Smooth muscle cell (in vitro differentiated cells): ENCODE results near the gene CRCP. TPM values are rescaled to one million over a fixed set of nuclear protein-coding genes. Genes with fewer than 3 reads are reported as not detected.
A peak's percentile ranks its signal among the peaks of the same experiment; 100 is the strongest.

Source experiments
- DNase-seq: peaks from one replicate; lab custom pipeline; 2025; ENCODE audit not compliant: unreplicated experiment; lab: John Stamatoyannopoulos, UW
- H2AFZ ChIP-seq: fragments of 200-600 bp; sonication (generic); 2 replicates; pipeline ENCODE4 v1.6.0; 2016; ENCODE audit warnings: antibody characterized with exemption, low read depth, mild to moderate bottlenecking
- H3F3A ChIP-seq: fragments of 200-600 bp; sonication (generic); 2 replicates; pipeline ENCODE4 v1.6.0; 2017; ENCODE audit warnings: antibody characterized with exemption, low read depth
- H3K27ac ChIP-seq: fragments of 200-600 bp; sonication (generic); 2 replicates; pipeline ENCODE4 v1.5.1; 2016; ENCODE audit warnings: low read depth, mild to moderate bottlenecking
- H3K27me3 ChIP-seq: fragments of 200-600 bp; sonication (generic); 2 replicates; pipeline ENCODE4 v1.6.1; 2016; ENCODE audit warnings: low read depth, mild to moderate bottlenecking
- H3K36me3 ChIP-seq: fragments of 200-600 bp; sonication (generic); 2 replicates; pipeline ENCODE4 v1.5.1; 2016; ENCODE audit warnings: low read depth
- H3K4me1 ChIP-seq: fragments of 200-600 bp; sonication (generic); 2 replicates; pipeline ENCODE4 v1.5.1; 2016; ENCODE audit warnings: low read depth
- H3K4me2 ChIP-seq: fragments of 200-600 bp; sonication (generic); 2 replicates; pipeline ENCODE4 v1.6.0; 2016; ENCODE audit warnings: mild to moderate bottlenecking
- H3K4me3 ChIP-seq: fragments of 200-600 bp; sonication (generic); 2 replicates; pipeline ENCODE4 v1.5.1; 2016; ENCODE audit warnings: mild to moderate bottlenecking
- H3K79me2 ChIP-seq: fragments of 200-600 bp; sonication (generic); 2 replicates; pipeline ENCODE4 v1.6.0; 2016; ENCODE audit warnings: low read depth, mild to moderate bottlenecking
- H3K9ac ChIP-seq: fragments of 200-600 bp; sonication (generic); 2 replicates; pipeline ENCODE4 v1.6.0; 2016; ENCODE audit warnings: low read depth
- H3K9me3 ChIP-seq: fragments of 200-600 bp; sonication (generic); replicated peaks from 2 replicates; pipeline ENCODE4 v1.5.1; 2016; ENCODE audit warnings: low read depth
- H4K20me1 ChIP-seq: fragments of 200-600 bp; sonication (generic); 2 replicates; pipeline ENCODE4 v1.6.0; 2016; ENCODE audit warnings: low read depth
- CTCF ChIP-seq: fragments of 200-600 bp; sonication (generic); IDR thresholded peaks from 2 replicates; pipeline ENCODE4 v1.5.1; 2017; ENCODE audit warnings: borderline replicate concordance, mild to moderate bottlenecking, antibody characterized with exemption; ENCODE audit not compliant: insufficient read depth, poor library complexity, severe bottlenecking
- WGBS: methylation state at CpG from one replicate; pipeline ENCODE4 v1.1.7; 2016; ENCODE audit warnings: low lambda C conversion rate; 5-methylcytosine and 5-hydroxymethylcytosine counted together
- polyA plus RNA-seq: library from polyadenylated mRNA; unstranded; fragments of >200 nt; fragmentation: Nextera tagmentation; extraction: Ambion mirVana; gene quantifications from 2 replicates; pipeline ENCODE4 v1.2.1, GENCODE V29; 2016
- total RNA-seq: library from RNA; depleted of rRNA; stranded (reverse); fragments of >200 nt; gene quantifications from 2 replicates; pipeline ENCODE4 v1.2.3, GENCODE V29; 2014

The CRCP gene
- total and polyA plus RNA-seq, 2 experiments from 2014 or later = 13.6 to 13.7 TPM

- no peak for DNase-seq
- no peaks in the 10 kb centered on the region for H3K79me2 ChIP-seq
- no peak overlapping the region for H3K4me2 ChIP-seq
- WGBS = 96% methylated on average over 6 of the region's 8 CpGs
- no peak overlapping the region for H2AFZ ChIP-seq
- H3K9me3 ChIP-seq = no peaks in the 10 kb centered on the region
- H3K27ac ChIP-seq = no peak overlapping the region
- no peaks in the 10 kb centered on the region for H3K27me3 ChIP-seq
- H3K4me1 ChIP-seq = no peaks in the 10 kb centered on the region
- no peak overlapping the region for H3K4me3 ChIP-seq
- no peaks in the 10 kb centered on the region for H4K20me1 ChIP-seq
- H3K36me3 ChIP-seq = no peaks in the 10 kb centered on the region
- H3F3A ChIP-seq = no peaks in the 10 kb centered on the region
- TF ChIP-seq CTCF = no peak
- no peak overlapping the region for H3K9ac ChIP-seq
Measured at GRCh38 chr7:66185680-66186187, 71.1 kb downstream of the CRCP start.

GRCh38 chr7:66186991-66187390 is 72.3 kb downstream of the CRCP start:
- Histone ChIP-seq H3K4me3 (no peak overlapping the region), H3K4me1 (no peaks in the 10 kb centered on the region), H3K27me3 (no peaks in the 10 kb centered on the region), H3K4me2 (no peak overlapping the region), H3K79me2 (no peaks in the 10 kb centered on the region), H4K20me1 (no peaks in the 10 kb centered on the region), H3K27ac (peak overlapping the region; percentile 65), H3F3A (no peaks in the 10 kb centered on the region), H2AFZ (no peak overlapping the region), H3K36me3 (no peaks in the 10 kb centered on the region), H3K9me3 (no peaks in the 10 kb centered on the region), H3K9ac (no peak overlapping the region)
- no peak for DNase-seq
- 90% methylated on average over 4 of the region's 4 CpGs for WGBS
- TF ChIP-seq CTCF = no peak

- no peak overlapping the region for H2AFZ ChIP-seq
- H4K20me1 ChIP-seq = no peaks in the 10 kb centered on the region
- no peaks in the 10 kb centered on the region for H3K36me3 ChIP-seq
- peak; percentile 13 for DNase-seq
- no peak overlapping the region for H3K9ac ChIP-seq
- H3K4me3 ChIP-seq = no peak overlapping the region
- 24% methylated on average over 1 of the region's 1 CpG for whole genome bisulfite sequencing
- H3K27ac ChIP-seq = peak overlapping the region; percentile 65
- H3K4me1 ChIP-seq = no peaks in the 10 kb centered on the region
- H3K27me3 ChIP-seq = no peaks in the 10 kb centered on the region
- no peaks in the 10 kb centered on the region for H3F3A ChIP-seq
- TF ChIP-seq CTCF = no peak
- no peaks in the 10 kb centered on the region for H3K79me2 ChIP-seq
- peak overlapping the region; percentile 25 for H3K4me2 ChIP-seq
- no peaks in the 10 kb centered on the region for H3K9me3 ChIP-seq
Measured at GRCh38 chr7:66187905-66188304, 73.3 kb downstream of the CRCP start.

- Histone ChIP-seq H3K9me3 (no peaks in the 10 kb centered on the region), H3K4me2 (no peak overlapping the region), H3K79me2 (no peaks in the 10 kb centered on the region), H3K9ac (no peak overlapping the region), H3F3A (no peaks in the 10 kb centered on the region), H3K27me3 (no peaks in the 10 kb centered on the region), H3K4me1 (no peaks in the 10 kb centered on the region), H4K20me1 (no peaks in the 10 kb centered on the region), H3K4me3 (no peak overlapping the region), H3K27ac (no peak overlapping the region), H2AFZ (no peak overlapping the region), H3K36me3 (no peaks in the 10 kb centered on the region)
- no peak for TF ChIP-seq CTCF
- no peak for DNase-seq
- WGBS = 99% methylated on average over 2 of the region's 2 CpGs
Measured at GRCh38 chr7:66188645-66189044, 74.0 kb downstream of the CRCP start.
